ENCODE data around the gene CD8B.
"Not testable (repeated sequence)": the region's sequence is repeated elsewhere in the genome, so short reads cannot be mapped to it uniquely, and the experiment has no call there.

GRCh38 chr2:86862380-86862703 is 656 bp upstream of the CD8B start:
- TF ChIP-seq POLR2A, CTCF (IDR thresholded peaks at IDR 0.05): not testable (repeated sequence)

Measured in stomach (tissue), 4 donors.